Measurements from ENCODE around the gene WWOX. TPM values are rescaled to one million over a fixed set of nuclear protein-coding genes. Genes with fewer than 3 reads are reported as not detected.

Gene WWOX
- total and polyA plus RNA-seq, 3 experiments from 2014 or later, result 17.2 to 18.6 (median 18.2) TPM

- ChIA-PET POLR2A (no interaction called here), CTCF (interaction anchor here (0.7 kb wide), 1 partner anchor 118 kb away, joined by 3 read pairs; no protein-coding TSS in a partner anchor)
- Histone ChIP-seq H3K9me3 (ENCODE audit: low read length) (no peaks in the 10 kb centered on the region), H3K27me3 (ENCODE audit: insufficient read depth, low read length, poor library complexity, severe bottlenecking) (no peaks in the 10 kb centered on the region), H3K4me3 (ENCODE audit: low read length) (no peak overlapping the region), H3K36me3 (ENCODE audit: insufficient read depth, low read length) (no peaks in the 10 kb centered on the region), H3K4me1 (ENCODE audit: insufficient read depth, low read length) (no peaks in the 10 kb centered on the region), H3K27ac (ENCODE audit: low read depth, low read length) (no peak overlapping the region)
- Mint-ChIP-seq H3K27ac (no peak overlapping the region), H3K27me3 (peaks cover 0 to 2% of the 10 kb centered on the region in 2 donors), H3K4me1 (peaks cover 0 to 3% (median 0%) of the 10 kb centered on the region in 3 donors), H3K4me3 (no peak overlapping the region), H3K9me3 (no peaks in the 10 kb centered on the region), H3K36me3 (peaks cover 0 to 4% (median 2%) of the 10 kb centered on the region in 3 donors)
- DNase-seq, result no peak
Measured at GRCh38 chr16:78660795-78661194, 561.3 kb downstream of the WWOX start.

- Mint-ChIP-seq H3K27ac (no peak overlapping the region), H3K9me3 (no peaks in the 10 kb centered on the region), H3K4me1 (peaks cover 0 to 3% (median 0%) of the 10 kb centered on the region in 3 donors), H3K4me3 (no peak overlapping the region), H3K27me3 (peaks cover 0 to 2% of the 10 kb centered on the region in 2 donors), H3K36me3 (peaks cover 0 to 2% (median 0%) of the 10 kb centered on the region in 3 donors)
- no peaks in the 10 kb centered on the region for H3K36me3 ChIP-seq (ENCODE audit: insufficient read depth, low read length)
- CTCF ChIA-PET, result no interaction called here
- H3K27ac ChIP-seq (ENCODE audit: low read depth, low read length), result no peak overlapping the region
- POLR2A ChIA-PET, result no interaction called here
- no peaks in the 10 kb centered on the region for H3K9me3 ChIP-seq (ENCODE audit: low read length)
- no peak for DNase-seq
- H3K4me1 ChIP-seq (ENCODE audit: insufficient read depth, low read length), result no peaks in the 10 kb centered on the region
- no peak overlapping the region for H3K4me3 ChIP-seq (ENCODE audit: low read length)
- H3K27me3 ChIP-seq (ENCODE audit: insufficient read depth, low read length, poor library complexity, severe bottlenecking), result no peaks in the 10 kb centered on the region
Measured at GRCh38 chr16:78663690-78664089, 564.2 kb downstream of the WWOX start.

GRCh38 chr16:78664811-78665772, 565.6 kb downstream of the WWOX start:
- no peaks in the 10 kb centered on the region for H3K4me1 Mint-ChIP-seq
- no peaks in the 10 kb centered on the region for H3K9me3 Mint-ChIP-seq
- H3K27ac Mint-ChIP-seq, result no peak overlapping the region

GRCh38 chr16:78666318-78666717, 566.9 kb downstream of the WWOX start:
- CTCF ChIA-PET, result no interaction called here
- Mint-ChIP-seq H3K9me3 (no peaks in the 10 kb centered on the region), H3K4me1 (no peaks in the 10 kb centered on the region), H3K4me3 (no peak overlapping the region), H3K27ac (no peak overlapping the region), H3K27me3 (peaks cover 0 to 2% of the 10 kb centered on the region in 2 donors), H3K36me3 (peaks cover 0 to 2% (median 0%) of the 10 kb centered on the region in 3 donors)
- Histone ChIP-seq H3K27ac (ENCODE audit: low read depth, low read length) (no peak overlapping the region), H3K27me3 (ENCODE audit: insufficient read depth, low read length, poor library complexity, severe bottlenecking) (no peaks in the 10 kb centered on the region), H3K4me3 (ENCODE audit: low read length) (no peak overlapping the region), H3K4me1 (ENCODE audit: insufficient read depth, low read length) (no peaks in the 10 kb centered on the region), H3K36me3 (ENCODE audit: insufficient read depth, low read length) (no peaks in the 10 kb centered on the region), H3K9me3 (ENCODE audit: low read length) (no peaks in the 10 kb centered on the region)
- POLR2A ChIA-PET, result no interaction called here
- DNase-seq, result no peak

More at GRCh38 chr16:78664811-78665772, 565.6 kb downstream of the WWOX start:
- Mint-ChIP-seq H3K27me3 (peaks cover 0 to 2% of the 10 kb centered on the region in 2 donors), H3K4me3 (no peak overlapping the region), H3K36me3 (peaks cover 0 to 2% (median 0%) of the 10 kb centered on the region in 3 donors)
- Histone ChIP-seq H3K36me3 (ENCODE audit: insufficient read depth, low read length) (no peaks in the 10 kb centered on the region), H3K9me3 (ENCODE audit: low read length) (no peaks in the 10 kb centered on the region), H3K4me3 (ENCODE audit: low read length) (no peak overlapping the region), H3K4me1 (ENCODE audit: insufficient read depth, low read length) (no peaks in the 10 kb centered on the region), H3K27ac (ENCODE audit: low read depth, low read length) (no peak overlapping the region), H3K27me3 (ENCODE audit: insufficient read depth, low read length, poor library complexity, severe bottlenecking) (no peaks in the 10 kb centered on the region)
- ChIA-PET POLR2A (no interaction called here), CTCF (no interaction called here)
- DNase-seq, result no peak

- Mint-ChIP-seq H3K36me3 (peaks cover 0 to 2% (median 0%) of the 10 kb centered on the region in 3 donors), H3K4me1 (no peaks in the 10 kb centered on the region), H3K27ac (no peak overlapping the region), H3K27me3 (no peaks in the 10 kb centered on the region), H3K4me3 (no peak overlapping the region), H3K9me3 (no peaks in the 10 kb centered on the region)
- H3K4me1 ChIP-seq (ENCODE audit: insufficient read depth, low read length), result no peaks in the 10 kb centered on the region
- ChIA-PET POLR2A (no interaction called here), CTCF (no interaction called here)
- no peaks in the 10 kb centered on the region for H3K27me3 ChIP-seq (ENCODE audit: insufficient read depth, low read length, poor library complexity, severe bottlenecking)
- H3K27ac ChIP-seq (ENCODE audit: low read depth, low read length), result no peak overlapping the region
- no peak for DNase-seq
- no peak overlapping the region for H3K4me3 ChIP-seq (ENCODE audit: low read length)
- H3K36me3 ChIP-seq (ENCODE audit: insufficient read depth, low read length), result no peaks in the 10 kb centered on the region
- no peaks in the 10 kb centered on the region for H3K9me3 ChIP-seq (ENCODE audit: low read length)
Measured at GRCh38 chr16:78667675-78668074, 568.2 kb downstream of the WWOX start.

GRCh38 chr16:78668393-78668792, 568.9 kb downstream of the WWOX start:
- CTCF ChIA-PET, result no interaction called here
- peak overlapping the region in 1 of 8 donors; percentile 30 for H3K27ac Mint-ChIP-seq
- Histone ChIP-seq H3K27ac (ENCODE audit: low read depth, low read length) (no peak overlapping the region), H3K9me3 (ENCODE audit: low read length) (no peaks in the 10 kb centered on the region), H3K4me3 (ENCODE audit: low read length) (no peak overlapping the region), H3K4me1 (ENCODE audit: insufficient read depth, low read length) (no peaks in the 10 kb centered on the region), H3K27me3 (ENCODE audit: insufficient read depth, low read length, poor library complexity, severe bottlenecking) (no peaks in the 10 kb centered on the region), H3K36me3 (ENCODE audit: insufficient read depth, low read length) (no peaks in the 10 kb centered on the region)
- no peaks in the 10 kb centered on the region for H3K4me1 Mint-ChIP-seq
- no peaks in the 10 kb centered on the region for H3K9me3 Mint-ChIP-seq
- no peaks in the 10 kb centered on the region for H3K27me3 Mint-ChIP-seq
- peaks cover 0 to 2% (median 0%) of the 10 kb centered on the region in 3 donors for H3K36me3 Mint-ChIP-seq
- POLR2A ChIA-PET, result no interaction called here
- no peak for DNase-seq
- H3K4me3 Mint-ChIP-seq, result no peak overlapping the region

- no peak overlapping the region for H3K27ac ChIP-seq (ENCODE audit: low read depth, low read length)
- CTCF ChIA-PET, result no interaction called here
- no peak overlapping the region for H3K4me3 ChIP-seq (ENCODE audit: low read length)
- H3K4me3 Mint-ChIP-seq, result no peak overlapping the region
- H3K36me3 Mint-ChIP-seq, result no peaks in the 10 kb centered on the region
- no peaks in the 10 kb centered on the region for H3K4me1 ChIP-seq (ENCODE audit: insufficient read depth, low read length)
- no peaks in the 10 kb centered on the region for H3K4me1 Mint-ChIP-seq
- H3K27ac Mint-ChIP-seq, result no peak overlapping the region
- peaks cover 0 to 4% of the 10 kb centered on the region in 2 donors for H3K27me3 Mint-ChIP-seq
- H3K9me3 Mint-ChIP-seq, result no peaks in the 10 kb centered on the region
- no peaks in the 10 kb centered on the region for H3K36me3 ChIP-seq (ENCODE audit: insufficient read depth, low read length)
- no peak for DNase-seq
- no peaks in the 10 kb centered on the region for H3K27me3 ChIP-seq (ENCODE audit: insufficient read depth, low read length, poor library complexity, severe bottlenecking)
- no peaks in the 10 kb centered on the region for H3K9me3 ChIP-seq (ENCODE audit: low read length)
- POLR2A ChIA-PET, result no interaction called here
Measured at GRCh38 chr16:78669994-78670393, 570.5 kb downstream of the WWOX start.

GRCh38 chr16:78672779-78673556, 573.5 kb downstream of the WWOX start:
- ChIA-PET POLR2A (no interaction called here), CTCF (no interaction called here)
- H3K4me1 ChIP-seq (ENCODE audit: insufficient read depth, low read length), result no peaks in the 10 kb centered on the region
- Mint-ChIP-seq H3K4me3 (no peak overlapping the region), H3K9me3 (no peaks in the 10 kb centered on the region), H3K27me3 (peaks cover 0 to 4% of the 10 kb centered on the region in 2 donors), H3K27ac (peak overlapping the region in 1 of 8 donors; percentile 80), H3K4me1 (peaks cover 0 to 5% (median 0%) of the 10 kb centered on the region in 3 donors), H3K36me3 (no peaks in the 10 kb centered on the region)
- no peak overlapping the region for H3K4me3 ChIP-seq (ENCODE audit: low read length)
- no peak for DNase-seq
- no peaks in the 10 kb centered on the region for H3K27me3 ChIP-seq (ENCODE audit: insufficient read depth, low read length, poor library complexity, severe bottlenecking)
- H3K27ac ChIP-seq (ENCODE audit: low read depth, low read length), result no peak overlapping the region
- H3K9me3 ChIP-seq (ENCODE audit: low read length), result no peaks in the 10 kb centered on the region
- no peaks in the 10 kb centered on the region for H3K36me3 ChIP-seq (ENCODE audit: insufficient read depth, low read length)
